ENCODE data around the gene YIPF6. TPM values are rescaled to one million over a fixed set of nuclear protein-coding genes. Genes with fewer than 3 reads are reported as not detected.

YIPF6 gene
- total RNA-seq, 2 experiments from 2014 or later: 19.0 to 20.7 TPM

DNA sequence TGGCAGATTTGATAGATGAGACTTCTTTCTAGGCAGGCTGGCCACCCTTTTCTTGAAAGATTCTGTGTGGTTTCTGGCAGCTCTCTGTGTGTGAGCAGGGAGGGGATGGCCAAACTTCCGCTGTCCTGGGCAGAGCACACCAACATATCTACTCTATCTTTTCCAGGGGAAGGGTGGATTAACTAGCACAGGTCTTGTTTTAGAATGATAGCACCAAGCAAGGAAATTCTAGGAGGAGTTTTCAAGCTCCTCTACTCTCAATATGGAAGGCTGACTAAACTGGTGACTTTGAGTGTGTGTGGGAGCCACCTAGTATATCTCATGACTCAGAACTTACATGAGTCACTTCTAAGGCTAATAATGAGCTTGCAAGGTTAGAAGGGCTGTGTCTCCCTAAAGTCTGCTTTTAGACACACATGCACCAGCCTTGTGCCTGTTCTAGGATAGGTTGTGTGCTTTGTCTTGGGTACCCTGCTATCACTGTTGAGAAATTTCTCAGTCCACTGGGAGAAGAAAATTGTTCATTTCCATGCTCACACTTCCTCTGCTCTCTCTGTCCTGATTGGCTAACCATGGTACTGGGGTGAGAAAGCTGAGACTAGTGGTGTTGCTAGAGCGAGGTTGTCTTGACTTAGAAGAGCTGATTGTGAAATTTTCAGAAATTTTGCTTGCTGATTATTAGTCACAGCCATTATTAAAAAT is 72.9 kb downstream of the YIPF6 start:
- H3K4me1 Mint-ChIP-seq (ENCODE audit: low read depth): peaks cover 24% of the 10 kb centered on the region
- CTCF ChIA-PET: no interaction called here
- intact Hi-C loops (cut with micrococcal nuclease): loop anchor here (1.0 to 10.0 kb wide), 3 partner anchors 35 to 123 kb away; no protein-coding TSS in a partner anchor
- peak; percentile 34 for DNase-seq
- H3K27ac Mint-ChIP-seq: no peak overlapping the region
- H3K27me3 Mint-ChIP-seq (ENCODE audit: low read depth): no peaks in the 10 kb centered on the region
- peaks cover 5% of the 10 kb centered on the region for H3K36me3 Mint-ChIP-seq (ENCODE audit: low read depth)
- no peak overlapping the region for H3K4me3 Mint-ChIP-seq
- no peaks in the 10 kb centered on the region for H3K9me3 Mint-ChIP-seq

DNA sequence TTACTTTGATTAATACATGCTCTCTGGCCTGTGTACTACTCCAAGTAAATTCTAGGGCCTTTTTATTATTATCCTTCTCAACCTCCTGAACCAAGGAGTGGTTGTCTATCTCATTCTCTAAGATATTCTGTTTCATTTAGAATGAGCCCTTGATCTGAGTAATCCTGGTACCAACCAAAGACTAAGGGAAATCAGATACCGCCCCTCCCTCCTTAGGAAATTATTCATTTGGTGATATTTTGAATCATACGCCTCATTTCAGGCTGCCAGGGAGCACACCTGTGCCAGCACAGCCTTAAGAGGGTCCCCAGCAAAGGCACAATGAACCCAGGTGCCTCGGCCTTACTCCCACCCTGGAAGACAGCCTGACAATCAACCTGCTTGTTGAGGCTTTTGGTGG is 75.4 kb downstream of the YIPF6 start:
- intact Hi-C loops (cut with micrococcal nuclease): loop anchor here (10.0 kb wide), 1 partner anchor 121 kb away; no protein-coding TSS in a partner anchor
- Mint-ChIP-seq H3K27ac (no peak overlapping the region), H3K4me1 (ENCODE audit: low read depth) (peaks cover 15% of the 10 kb centered on the region), H3K9me3 (peaks cover 2% of the 10 kb centered on the region), H3K27me3 (ENCODE audit: low read depth) (no peaks in the 10 kb centered on the region), H3K36me3 (ENCODE audit: low read depth) (no peaks in the 10 kb centered on the region), H3K4me3 (no peak overlapping the region)
- CTCF ChIA-PET: no interaction called here
- peak; percentile 4 for DNase-seq

DNA sequence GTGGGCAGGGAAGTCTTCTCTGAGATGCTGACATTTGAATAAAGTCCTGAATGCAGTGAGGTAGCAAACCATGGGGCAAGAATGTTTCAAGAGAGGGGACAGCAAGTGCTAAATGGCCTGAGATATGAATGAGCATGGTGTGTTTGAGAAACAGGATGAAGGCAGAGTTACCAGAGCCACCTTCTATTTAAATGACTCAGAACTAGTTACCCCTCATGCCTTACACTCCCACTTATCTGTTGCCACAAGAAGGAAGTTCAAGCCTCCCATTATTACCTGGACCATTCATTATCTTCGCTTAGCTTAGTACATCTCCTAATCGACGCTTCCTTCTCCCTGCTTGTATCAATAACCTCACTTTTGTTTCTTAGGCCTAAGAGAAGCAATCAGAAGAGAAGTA is 81.0 kb downstream of the YIPF6 start:
- Mint-ChIP-seq H3K27me3 (ENCODE audit: low read depth) (no peaks in the 10 kb centered on the region), H3K4me1 (ENCODE audit: low read depth) (no peaks in the 10 kb centered on the region), H3K9me3 (peaks cover 2% of the 10 kb centered on the region), H3K36me3 (ENCODE audit: low read depth) (peaks cover 4% of the 10 kb centered on the region), H3K4me3 (no peak overlapping the region), H3K27ac (no peak overlapping the region)
- intact Hi-C loops (cut with micrococcal nuclease): loop anchor here (10.0 kb wide), 1 partner anchor 115 kb away; no protein-coding TSS in a partner anchor
- DNase-seq: no peak
- CTCF ChIA-PET: no interaction called here

DNA sequence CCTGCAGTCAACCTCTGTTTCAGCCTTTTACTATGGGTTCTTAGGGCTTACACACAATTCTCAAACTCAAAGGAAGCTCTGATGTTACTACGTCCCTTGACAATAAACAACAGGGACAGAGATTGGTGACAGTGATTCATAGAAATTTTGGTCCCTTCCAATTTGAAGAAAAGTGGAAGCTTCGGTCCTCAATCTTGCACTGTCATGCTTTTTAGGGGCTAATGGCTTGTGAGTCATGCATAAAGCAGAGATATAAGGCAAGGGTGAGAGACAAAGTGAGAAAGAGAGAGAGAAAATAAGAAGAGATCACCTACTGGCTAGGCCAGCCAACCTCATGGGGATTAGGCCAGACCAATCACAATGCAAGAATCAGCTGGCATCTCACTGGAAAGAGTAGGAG is 85.4 kb downstream of the YIPF6 start:
- Mint-ChIP-seq H3K4me3 (no peak overlapping the region), H3K27ac (no peak overlapping the region), H3K27me3 (ENCODE audit: low read depth) (no peaks in the 10 kb centered on the region), H3K36me3 (ENCODE audit: low read depth) (peaks cover 5% of the 10 kb centered on the region), H3K4me1 (ENCODE audit: low read depth) (no peaks in the 10 kb centered on the region), H3K9me3 (peaks cover 4% of the 10 kb centered on the region)
- no peak for DNase-seq
- intact Hi-C loops (cut with micrococcal nuclease): no loop called here
- CTCF ChIA-PET: no interaction called here

Other genes with a start within 250 kb of the YIPF6 start
- gene OPHN1, start 65.6 kb upstream of the YIPF6 start, total RNA-seq: not detected
- under 1 TPM; 0.07 to 0.10 TPM for gene STARD8, start 148.6 kb downstream of the YIPF6 start, total RNA-seq

Data from activated naive CD4-positive, alpha-beta T cell treated with anti-CD3 and anti-CD28 coated beads for 36 hours (primary cell).